Adrenal gland (tissue), 5 donors: ENCODE data around the gene VEZT.

Source experiments
- CTCF ChIP-seq, 6 experiments: fragments of 450-650 bp in 4 of 6; fragments of 200-600 bp in 2 of 6; sonication (generic) in 1 of 6; IDR thresholded peaks; 1 replicate in 5 of 6; 2 replicates in 1 of 6; pipeline versions ENCODE4 v1.5.1 to v1.8.0; 2016 to 2021; ENCODE audit warnings: antibody characterized with exemption in 6 of 6, mild to moderate bottlenecking in 2 of 6, moderate library complexity in 1 of 6
- POLR2A ChIP-seq, 2 donors: fragments of 450-650 bp; IDR thresholded peaks; one replicate each; pipeline ENCODE4 v1.6.1; 2017; ENCODE audit warnings: antibody characterized with exemption in 2 of 2, mild to moderate bottlenecking in 2 of 2, moderate library complexity in 1 of 2
- donor health status: DM: no; HTN: no; CAD: no.

DNA sequence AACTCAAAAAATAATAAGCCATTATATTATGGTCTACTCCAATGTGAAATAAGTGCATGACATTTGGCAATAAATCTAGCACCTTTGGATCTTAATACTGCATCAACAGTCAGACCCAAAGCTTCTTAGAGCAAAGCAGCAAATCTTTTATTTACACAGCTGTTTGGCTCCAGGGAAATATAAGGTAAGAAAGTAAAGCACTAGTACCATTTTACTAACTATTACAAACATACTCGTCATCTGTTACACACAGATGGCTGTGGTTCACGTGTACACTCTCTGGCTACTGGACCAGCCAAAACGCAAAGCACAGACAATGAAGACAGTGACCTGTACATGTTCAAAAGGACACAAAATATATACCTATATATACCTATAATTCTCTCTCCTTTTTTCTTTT is 3.1 kb upstream of the VEZT start:
- no peak for TF ChIP-seq POLR2A (IDR thresholded peaks at IDR 0.05)
- TF ChIP-seq CTCF (IDR thresholded peaks at IDR 0.05), result no peak
